NCI-H748 treated with DMSO at 0.1 percent for 48 hours (cell line): ENCODE results near the gene METTL4.

Experiments
- DNase-seq: peaks from one replicate; lab custom pipeline; 2025; lab: John Stamatoyannopoulos, UW

Gene METTL4, protein sequence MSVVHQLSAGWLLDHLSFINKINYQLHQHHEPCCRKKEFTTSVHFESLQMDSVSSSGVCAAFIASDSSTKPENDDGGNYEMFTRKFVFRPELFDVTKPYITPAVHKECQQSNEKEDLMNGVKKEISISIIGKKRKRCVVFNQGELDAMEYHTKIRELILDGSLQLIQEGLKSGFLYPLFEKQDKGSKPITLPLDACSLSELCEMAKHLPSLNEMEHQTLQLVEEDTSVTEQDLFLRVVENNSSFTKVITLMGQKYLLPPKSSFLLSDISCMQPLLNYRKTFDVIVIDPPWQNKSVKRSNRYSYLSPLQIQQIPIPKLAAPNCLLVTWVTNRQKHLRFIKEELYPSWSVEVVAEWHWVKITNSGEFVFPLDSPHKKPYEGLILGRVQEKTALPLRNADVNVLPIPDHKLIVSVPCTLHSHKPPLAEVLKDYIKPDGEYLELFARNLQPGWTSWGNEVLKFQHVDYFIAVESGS

GRCh38 chr18:2571200-2572170 is at the start of gene METTL4, which contains the start of gene NDC80:
METTL4 (minus strand) TSS chr18:2571505; CDS start chr18:2567216, 4,289 bp downstream.
NDC80 (plus strand) TSS chr18:2571557; CDS start chr18:2572986, 1,429 bp downstream.
- peak; percentile 92 for DNase-seq

- no peak for DNase-seq
These were observed 46.7 kb upstream of the METTL4 start for GRCh38 chr18:2618009-2618408.

DNA sequence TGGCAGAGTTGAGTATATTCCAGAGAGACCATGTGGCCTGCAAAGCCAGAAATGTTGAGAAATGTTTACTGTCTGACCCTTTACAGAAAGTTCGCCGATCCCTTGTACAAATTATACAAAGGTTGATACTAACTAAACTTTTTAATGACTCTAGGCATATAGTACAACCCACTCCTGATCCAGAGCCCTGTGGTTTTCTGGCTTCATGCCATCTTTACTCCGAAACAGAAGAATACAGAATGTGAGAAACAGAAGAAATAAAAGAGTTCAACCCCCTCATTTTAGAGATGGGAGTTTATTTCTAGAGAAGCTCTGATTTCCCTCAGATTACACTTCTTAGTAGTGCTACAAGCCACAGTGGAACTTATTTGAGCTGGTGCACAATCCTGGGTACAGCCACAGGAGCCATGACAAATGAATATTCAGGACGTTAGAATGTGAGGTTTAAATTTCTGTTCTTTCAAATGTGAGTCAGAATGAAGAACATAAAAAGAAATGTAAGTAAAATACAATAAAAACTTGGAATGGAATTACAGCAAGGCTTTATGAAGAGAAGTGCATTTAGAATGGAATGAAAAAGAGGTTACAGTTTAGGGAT is 46.2 kb upstream of the METTL4 start:
- no peak for DNase-seq

DNA sequence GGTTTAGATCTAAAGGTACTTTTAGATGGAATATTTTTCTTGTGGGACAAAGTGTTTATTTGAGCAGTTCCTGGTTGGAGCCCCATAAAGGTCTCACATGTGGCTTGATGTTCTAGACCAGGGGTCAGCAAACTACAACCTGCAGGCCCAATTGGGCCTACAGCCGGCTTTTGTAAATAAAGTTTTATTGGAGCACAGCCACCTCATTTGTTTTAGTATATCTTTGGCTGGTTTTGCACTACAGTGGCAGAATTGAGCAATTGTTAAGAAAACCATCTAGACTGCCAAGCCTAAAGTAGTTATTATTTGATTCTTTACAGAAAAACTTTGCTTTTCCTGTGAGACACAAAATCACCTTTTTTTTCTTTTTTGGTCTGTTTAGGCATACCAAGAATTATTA is 41.7 kb upstream of the METTL4 start:
- DNase-seq = no peak

GRCh38 chr18:2610549-2610948 is 39.2 kb upstream of the METTL4 start:
- no peak for DNase-seq

DNA sequence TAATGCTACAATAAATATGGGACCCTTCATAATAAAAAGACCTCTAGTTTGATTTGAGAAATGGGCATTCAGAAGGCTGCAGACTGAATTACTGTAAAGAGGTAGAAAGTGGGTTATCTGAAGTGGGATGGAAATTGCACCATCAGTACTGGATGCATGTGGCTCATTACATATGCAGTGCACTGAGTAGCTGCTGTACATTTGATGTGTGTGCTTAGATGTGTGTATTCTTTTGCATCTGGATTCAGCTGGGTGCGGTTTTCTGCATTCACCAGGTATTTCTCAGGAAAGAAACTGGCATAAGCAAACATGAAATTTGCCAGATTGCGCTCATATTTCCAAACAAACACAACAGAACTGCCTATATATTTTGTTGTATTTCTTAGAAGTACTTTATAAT is 38.3 kb upstream of the METTL4 start:
- no peak for DNase-seq

GRCh38 chr18:2606335-2606734 is 35.0 kb upstream of the METTL4 start:
- DNase-seq = no peak

- DNase-seq = no peak
These were observed 31.5 kb upstream of the METTL4 start for GRCh38 chr18:2602844-2603243.

DNA sequence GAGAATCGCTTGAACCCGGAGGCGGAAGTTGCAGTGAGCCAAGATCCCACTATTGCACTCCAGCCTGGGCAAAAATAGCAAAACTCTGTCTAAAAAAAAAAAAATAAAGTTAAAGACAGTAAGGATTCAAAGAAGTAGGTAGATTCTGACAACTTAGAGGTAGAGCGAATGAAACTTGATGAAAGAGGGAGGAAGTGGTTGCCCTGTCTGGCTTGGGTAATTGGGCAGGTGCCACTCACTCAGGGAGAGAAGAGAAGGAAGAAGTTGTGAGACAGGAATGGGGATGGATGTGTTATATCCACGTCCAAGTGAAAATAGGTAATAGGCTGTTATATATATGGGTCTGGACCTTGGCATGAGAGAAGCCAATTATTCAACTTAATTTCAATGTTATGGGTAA is 26.3 kb upstream of the METTL4 start:
- no peak for DNase-seq

DNA sequence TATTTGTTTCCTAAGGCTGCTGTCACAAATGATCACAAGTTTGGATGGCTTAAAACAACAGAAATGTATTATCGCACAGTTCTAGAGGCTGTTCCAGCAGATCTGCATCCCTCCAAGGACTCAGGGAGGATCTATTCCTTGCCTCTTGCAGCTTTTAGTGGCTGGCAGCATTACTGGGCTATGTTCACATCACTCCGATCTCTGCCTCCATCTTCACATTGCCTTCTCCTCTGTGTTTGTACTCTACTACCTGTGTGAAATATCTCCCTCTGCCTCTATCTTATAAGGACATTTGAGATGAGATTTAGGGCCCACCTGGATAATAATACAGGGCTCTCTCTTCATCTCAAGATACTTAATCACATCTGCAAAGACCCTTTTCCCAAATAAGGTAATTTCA is 19.0 kb upstream of the METTL4 start:
- no peak for DNase-seq

DNA sequence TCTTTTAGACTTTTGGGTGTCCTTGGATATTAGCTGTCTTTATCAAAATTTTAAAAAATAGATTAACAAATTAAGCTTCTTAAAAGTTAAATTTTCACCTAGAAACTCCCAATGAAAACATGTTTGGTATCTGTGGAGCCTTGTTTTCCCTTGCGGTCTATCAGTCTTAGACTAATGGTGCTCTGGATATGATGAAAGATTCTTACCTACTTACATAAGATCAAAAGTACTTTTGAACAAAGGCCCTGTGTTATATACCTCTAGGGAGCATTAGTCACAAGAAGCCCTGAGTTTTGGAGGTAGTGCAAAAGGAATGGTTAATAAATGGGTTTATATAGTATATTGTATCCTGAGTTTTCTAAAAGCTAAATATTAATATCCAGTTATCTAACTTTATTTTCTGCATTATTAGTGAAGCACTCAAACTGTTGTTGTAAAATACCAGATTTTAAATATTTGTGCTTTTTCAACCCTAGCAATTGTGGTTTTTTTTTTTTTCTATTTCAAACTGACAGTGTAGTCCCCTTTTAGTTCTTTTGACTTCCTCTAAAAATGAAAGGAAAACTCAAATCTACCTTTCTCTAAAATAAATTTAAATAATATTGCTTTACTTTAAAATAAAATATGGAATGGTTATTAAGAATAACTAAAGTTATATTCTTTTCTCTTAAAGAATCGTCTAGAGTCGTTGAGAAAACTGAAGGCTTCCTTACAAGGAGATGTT is 18.2 kb upstream of the METTL4 start:
- DNase-seq = no peak

- DNase-seq = no peak
These were observed 17.5 kb upstream of the METTL4 start for GRCh38 chr18:2588666-2589344.

- DNase-seq = no peak
These were observed 16.5 kb upstream of the METTL4 start for GRCh38 chr18:2587788-2588187.

DNA sequence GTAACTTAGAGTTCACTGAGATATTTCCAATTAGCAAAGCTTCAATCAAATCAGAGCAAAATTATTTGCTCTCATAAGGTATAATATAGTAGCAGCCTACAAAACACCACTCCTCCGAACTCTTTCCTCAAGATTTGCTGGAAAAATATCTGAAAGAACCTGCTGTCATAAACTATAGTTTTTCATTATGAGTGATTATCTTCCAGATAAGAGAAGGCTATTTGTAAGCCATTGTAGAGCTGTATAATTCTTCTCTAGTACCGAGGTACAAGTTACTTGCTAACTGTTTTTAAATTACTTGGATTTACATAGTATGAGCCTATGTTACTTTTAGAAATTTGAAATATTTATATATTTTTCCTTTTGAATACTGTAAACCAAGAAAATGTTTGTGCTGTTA is 2.1 kb upstream of the METTL4 start:
- DNase-seq = no peak

- DNase-seq = no peak
These were observed 1.6 kb upstream of the METTL4 start for GRCh38 chr18:2572892-2573291.

- DNase-seq = peak; percentile 33
These were observed 865 bp upstream of the METTL4 start for GRCh38 chr18:2572171-2572569.

DNA sequence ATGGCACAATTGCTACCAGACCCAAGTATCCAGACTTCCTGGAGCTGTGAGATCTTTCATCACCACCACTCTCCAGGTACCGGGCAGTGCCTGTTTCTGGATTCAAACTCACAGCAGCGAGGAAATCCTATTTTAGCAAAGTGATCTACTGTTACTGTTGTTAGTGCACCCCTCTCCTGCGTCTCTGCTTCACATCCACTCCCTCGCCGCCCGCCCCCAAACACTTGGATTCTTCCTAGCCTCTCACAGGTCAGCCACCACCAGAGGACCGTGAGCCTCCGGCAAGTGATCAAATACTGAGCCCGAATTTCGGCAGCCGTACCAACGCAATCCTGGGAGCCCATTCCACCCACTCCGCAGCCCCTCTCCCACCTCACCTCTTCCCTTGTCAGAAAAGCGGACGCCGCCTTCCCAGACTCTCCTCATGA is 519 bp downstream of the METTL4 start:
- peak; percentile 81 for DNase-seq

DNA sequence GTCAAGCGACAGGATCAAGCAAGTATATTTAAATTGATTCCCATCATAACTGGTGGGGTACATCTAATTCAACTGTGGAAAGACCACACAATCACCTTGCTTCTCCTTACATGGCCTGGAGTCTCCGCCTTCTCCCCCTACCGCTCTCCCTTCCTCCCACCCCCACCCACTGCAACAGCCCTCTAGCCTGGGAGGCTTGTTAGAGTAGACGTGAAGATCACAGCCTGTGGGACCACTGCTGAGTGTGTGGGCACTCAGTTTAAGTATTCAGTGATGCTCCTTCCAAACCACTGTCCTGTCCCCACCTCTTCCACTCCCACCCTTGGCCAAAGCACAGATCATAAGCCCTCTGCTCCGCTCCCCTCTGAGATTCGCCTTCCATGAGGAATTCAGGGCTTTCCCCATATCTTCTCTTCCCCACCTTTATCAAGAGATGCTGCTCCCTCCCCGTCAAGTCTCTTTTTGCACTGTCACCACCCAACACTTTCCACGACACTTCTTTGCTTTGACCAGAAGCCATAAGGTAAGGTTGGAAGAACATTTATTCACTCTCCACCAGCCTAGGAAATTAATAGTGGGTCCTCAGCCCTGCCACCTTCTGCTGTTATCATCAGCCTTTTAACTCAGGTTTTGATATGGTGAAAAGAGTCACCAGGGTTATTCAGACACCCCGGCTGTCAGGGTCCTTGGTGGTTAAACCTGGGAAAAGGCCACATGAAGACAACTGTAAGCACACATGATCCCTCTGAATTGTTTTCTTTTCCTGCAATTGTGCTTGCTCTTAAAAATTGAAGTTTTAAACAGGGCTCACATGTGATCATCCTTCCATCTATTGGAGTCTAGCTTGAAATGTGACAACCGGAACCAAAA is 1.7 kb downstream of the METTL4 start:
- no peak for DNase-seq

GRCh38 chr18:2568605-2569004 is 2.7 kb downstream of the METTL4 start:
- DNase-seq = no peak

GRCh38 chr18:2568129-2568528 is 3.2 kb downstream of the METTL4 start:
- no peak for DNase-seq
